Ovary (tissue), 3 donors: ENCODE measurements around the gene KCNMA1.

Source experiments
- POLR2A ChIP-seq: fragments of 450-650 bp; IDR thresholded peaks from one replicate; pipeline ENCODE4 v1.6.1; 2017; ENCODE audit warnings: antibody characterized with exemption, mild to moderate bottlenecking, moderate library complexity
- TF ChIP-seq, protein P1 (sequence below), 3 donors: fragments of 450-650 bp in 2 of 3; fragments of 200-600 bp in 1 of 3; IDR thresholded peaks; one replicate each; pipeline versions ENCODE4 v1.5.1 to v1.8.0; 2016 to 2022; ENCODE audit warnings: antibody characterized with exemption in 3 of 3, mild to moderate bottlenecking in 1 of 3
- donor health status: DM: no; HTN: no; CAD: no.

- TF ChIP-seq, protein P1, sequence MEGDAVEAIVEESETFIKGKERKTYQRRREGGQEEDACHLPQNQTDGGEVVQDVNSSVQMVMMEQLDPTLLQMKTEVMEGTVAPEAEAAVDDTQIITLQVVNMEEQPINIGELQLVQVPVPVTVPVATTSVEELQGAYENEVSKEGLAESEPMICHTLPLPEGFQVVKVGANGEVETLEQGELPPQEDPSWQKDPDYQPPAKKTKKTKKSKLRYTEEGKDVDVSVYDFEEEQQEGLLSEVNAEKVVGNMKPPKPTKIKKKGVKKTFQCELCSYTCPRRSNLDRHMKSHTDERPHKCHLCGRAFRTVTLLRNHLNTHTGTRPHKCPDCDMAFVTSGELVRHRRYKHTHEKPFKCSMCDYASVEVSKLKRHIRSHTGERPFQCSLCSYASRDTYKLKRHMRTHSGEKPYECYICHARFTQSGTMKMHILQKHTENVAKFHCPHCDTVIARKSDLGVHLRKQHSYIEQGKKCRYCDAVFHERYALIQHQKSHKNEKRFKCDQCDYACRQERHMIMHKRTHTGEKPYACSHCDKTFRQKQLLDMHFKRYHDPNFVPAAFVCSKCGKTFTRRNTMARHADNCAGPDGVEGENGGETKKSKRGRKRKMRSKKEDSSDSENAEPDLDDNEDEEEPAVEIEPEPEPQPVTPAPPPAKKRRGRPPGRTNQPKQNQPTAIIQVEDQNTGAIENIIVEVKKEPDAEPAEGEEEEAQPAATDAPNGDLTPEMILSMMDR (IDR thresholded peaks at IDR 0.05) = no peak
- TF ChIP-seq POLR2A = no peak
Measured at GRCh38 chr10:77091597-77092165, 545.9 kb downstream of the KCNMA1 start.
